ENCODE measurements around the gene CIT. TPM values are rescaled to one million over a fixed set of nuclear protein-coding genes. Genes with fewer than 3 reads are reported as not detected.

The CIT gene
- total RNA-seq, 1 donor from 2014 or later: 20.6 TPM

- DNase-seq (ENCODE audit: extremely low spot score in 2 of 2): no peak
- Histone ChIP-seq H3K4me1 (no peaks in the 10 kb centered on the region), H3K27me3 (no peaks in the 10 kb centered on the region), H3K27ac (no peak overlapping the region), H3K4me3 (no peak overlapping the region), H3K9me3 (no peaks in the 10 kb centered on the region), H3K36me3 (no peaks in the 10 kb centered on the region)
- intact Hi-C loops (cut with DNase I): no loop called here
- TF ChIP-seq POLR2AphosphoS5 (IDR thresholded peaks at IDR 0.05; ENCODE audit: insufficient read depth in 1 of 2, low read depth in 1 of 2) (no peak), POLR2A (IDR thresholded peaks at IDR 0.05) (no peak), CTCF (IDR thresholded peaks at IDR 0.05) (no peak)
Measured at GRCh38 chr12:119735079-119735478, 142.0 kb downstream of the CIT start.

- H3K9me3 ChIP-seq: no peaks in the 10 kb centered on the region
- H3K36me3 ChIP-seq: no peaks in the 10 kb centered on the region
- H3K4me1 ChIP-seq: no peaks in the 10 kb centered on the region
- TF ChIP-seq POLR2AphosphoS5 (IDR thresholded peaks at IDR 0.05; ENCODE audit: insufficient read depth in 1 of 2, low read depth in 1 of 2): no peak
- no peak for TF ChIP-seq POLR2A (IDR thresholded peaks at IDR 0.05)
- TF ChIP-seq CTCF (IDR thresholded peaks at IDR 0.05): no peak
- H3K27me3 ChIP-seq: no peaks in the 10 kb centered on the region
- H3K27ac ChIP-seq: no peak overlapping the region
- no peak overlapping the region for H3K4me3 ChIP-seq
- intact Hi-C loops (cut with DNase I): no loop called here
- no peak for DNase-seq (ENCODE audit: extremely low spot score in 2 of 2)
Measured at GRCh38 chr12:119730381-119730780, 146.7 kb downstream of the CIT start.

- no peaks in the 10 kb centered on the region for H3K27me3 ChIP-seq
- TF ChIP-seq POLR2AphosphoS5 (IDR thresholded peaks at IDR 0.05; ENCODE audit: insufficient read depth in 1 of 2, low read depth in 1 of 2) (no peak), CTCF (IDR thresholded peaks at IDR 0.05) (no peak), POLR2A (IDR thresholded peaks at IDR 0.05) (no peak)
- no peaks in the 10 kb centered on the region for H3K4me1 ChIP-seq
Measured at GRCh38 chr12:119729871-119730270, 147.2 kb downstream of the CIT start.

GRCh38 chr12:119728444-119728745 lies 148.7 kb downstream of the CIT start:
- no peak for DNase-seq (ENCODE audit: extremely low spot score in 2 of 2)
- Histone ChIP-seq H3K4me1 (no peaks in the 10 kb centered on the region), H3K4me3 (no peak overlapping the region), H3K27ac (no peak overlapping the region), H3K9me3 (no peaks in the 10 kb centered on the region), H3K27me3 (no peaks in the 10 kb centered on the region), H3K36me3 (no peaks in the 10 kb centered on the region)
- TF ChIP-seq CTCF (IDR thresholded peaks at IDR 0.05) (no peak), POLR2AphosphoS5 (IDR thresholded peaks at IDR 0.05; ENCODE audit: insufficient read depth in 1 of 2, low read depth in 1 of 2) (no peak), POLR2A (IDR thresholded peaks at IDR 0.05) (no peak)
- intact Hi-C loops (cut with DNase I): no loop called here

More at GRCh38 chr12:119729871-119730270, 147.2 kb downstream of the CIT start:
- Histone ChIP-seq H3K36me3 (no peaks in the 10 kb centered on the region), H3K27ac (no peak overlapping the region), H3K9me3 (no peaks in the 10 kb centered on the region), H3K4me3 (no peak overlapping the region)
- intact Hi-C loops (cut with DNase I): no loop called here
- no peak for DNase-seq (ENCODE audit: extremely low spot score in 2 of 2)

GRCh38 chr12:119727600-119728443 lies 149.3 kb downstream of the CIT start:
- DNase-seq (ENCODE audit: extremely low spot score in 2 of 2): no peak
- H3K4me1 ChIP-seq: no peaks in the 10 kb centered on the region
- H3K9me3 ChIP-seq: no peaks in the 10 kb centered on the region
- TF ChIP-seq POLR2AphosphoS5 (IDR thresholded peaks at IDR 0.05; ENCODE audit: insufficient read depth in 1 of 2, low read depth in 1 of 2) (no peak), CTCF (IDR thresholded peaks at IDR 0.05) (no peak), POLR2A (IDR thresholded peaks at IDR 0.05) (no peak)
- intact Hi-C loops (cut with DNase I): no loop called here
- no peak overlapping the region for H3K4me3 ChIP-seq
- H3K27ac ChIP-seq: no peak overlapping the region
- no peaks in the 10 kb centered on the region for H3K27me3 ChIP-seq
- no peaks in the 10 kb centered on the region for H3K36me3 ChIP-seq

All from vagina (tissue), 2 donors.